ENCODE data around the gene MFF. TPM values are rescaled to one million over a fixed set of nuclear protein-coding genes. Genes with fewer than 3 reads are reported as not detected.

The MFF gene
- total RNA-seq, 1 experiment from 2014 or later: 103 TPM

DNA sequence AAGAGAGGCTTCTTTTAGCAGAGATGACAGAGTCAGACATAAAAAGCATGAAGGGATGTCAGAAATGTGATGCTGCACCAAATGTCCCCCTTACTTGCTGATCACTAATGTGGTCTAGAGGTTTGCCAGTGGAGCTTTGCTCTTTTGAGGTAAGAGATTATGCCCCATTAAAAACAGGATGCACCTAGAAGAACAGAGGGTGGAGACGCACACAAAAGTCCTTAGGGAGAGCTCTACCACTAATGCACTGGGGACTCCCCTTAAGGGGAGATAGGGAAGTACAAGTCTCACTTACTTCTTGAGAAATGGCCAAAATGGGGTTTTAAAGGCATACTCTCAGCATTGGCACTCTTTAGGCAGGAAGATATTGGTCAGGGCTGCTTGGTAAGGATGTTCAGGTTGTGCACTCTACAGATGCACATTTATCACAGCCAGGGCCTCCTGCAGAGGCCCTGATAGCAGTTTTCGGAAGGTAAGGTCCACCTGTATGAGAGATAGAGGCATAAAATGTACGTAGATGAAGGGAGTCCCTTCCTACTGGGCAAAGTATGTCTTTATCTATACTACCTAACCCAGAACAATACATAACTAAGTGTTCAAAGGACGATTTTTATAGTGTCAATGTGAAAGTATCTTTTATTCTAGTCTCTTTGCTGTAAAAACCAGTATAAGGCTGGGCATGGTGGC, 79.7 kb downstream of the MFF start:
- Histone ChIP-seq H3K4me3 (ENCODE audit: low read length) (no peak overlapping the region), H3K27ac (ENCODE audit: low read length) (no peak overlapping the region), H3K4me1 (ENCODE audit: insufficient read depth, low read length) (peaks cover 14% of the 10 kb centered on the region), H4K20me1 (ENCODE audit: low read length) (no peaks in the 10 kb centered on the region), H3K27me3 (ENCODE audit: low read length) (no peaks in the 10 kb centered on the region), H3K79me2 (ENCODE audit: low read length) (no peaks in the 10 kb centered on the region), H3K4me2 (ENCODE audit: low read length) (no peak overlapping the region), H3K9ac (ENCODE audit: low read length) (no peak overlapping the region), H3K9me3 (ENCODE audit: low read length) (no peaks in the 10 kb centered on the region), H3K36me3 (ENCODE audit: low read depth, low read length) (no peaks in the 10 kb centered on the region), H2AFZ (ENCODE audit: low read length) (no peak overlapping the region), H3F3A (ENCODE audit: low read length, unreplicated experiment) (no peaks in the 10 kb centered on the region), H3K9me2 (replicated peaks; ENCODE audit: low read length) (no peaks in the 10 kb centered on the region)
- ChIA-PET CTCF (interaction anchor here (0.5 to 0.9 kb wide), 3 partner anchors 34 to 624 kb away, joined by 3 to 4 read pairs (median 3); no protein-coding TSS in a partner anchor), POLR2A (ENCODE audit: unreplicated experiment) (no interaction called here)
- intact Hi-C loops (cut with micrococcal nuclease): loop anchor here (10.0 kb wide), 2 partner anchors 270 to 470 kb away; partner anchors contain the start of gene DAW1
- DNase-seq: peak; percentile 6
- TF ChIP-seq EZH2phosphoT487 (IDR thresholded peaks at IDR 0.05; ENCODE audit: borderline replicate concordance, low read length): no peak
- BruUV-seq (replicated peaks): no TSS peak
- no peak for ATAC-seq

GRCh38 chr2:227406177-227407031, 81.4 kb downstream of the MFF start:
- CTCF ChIA-PET: interaction anchor here (0.5 to 1.0 kb wide), 6 partner anchors 9 to 359 kb away, joined by 3 to 6 read pairs (median 4); no protein-coding TSS in a partner anchor
- TF ChIP-seq EZH2 (IDR thresholded peaks at IDR 0.05; ENCODE audit: low read length, unreplicated experiment) (no peak), EZH2phosphoT487 (IDR thresholded peaks at IDR 0.05; ENCODE audit: borderline replicate concordance, low read length) (no peak)
- TF ChIP-seq, protein P1, sequence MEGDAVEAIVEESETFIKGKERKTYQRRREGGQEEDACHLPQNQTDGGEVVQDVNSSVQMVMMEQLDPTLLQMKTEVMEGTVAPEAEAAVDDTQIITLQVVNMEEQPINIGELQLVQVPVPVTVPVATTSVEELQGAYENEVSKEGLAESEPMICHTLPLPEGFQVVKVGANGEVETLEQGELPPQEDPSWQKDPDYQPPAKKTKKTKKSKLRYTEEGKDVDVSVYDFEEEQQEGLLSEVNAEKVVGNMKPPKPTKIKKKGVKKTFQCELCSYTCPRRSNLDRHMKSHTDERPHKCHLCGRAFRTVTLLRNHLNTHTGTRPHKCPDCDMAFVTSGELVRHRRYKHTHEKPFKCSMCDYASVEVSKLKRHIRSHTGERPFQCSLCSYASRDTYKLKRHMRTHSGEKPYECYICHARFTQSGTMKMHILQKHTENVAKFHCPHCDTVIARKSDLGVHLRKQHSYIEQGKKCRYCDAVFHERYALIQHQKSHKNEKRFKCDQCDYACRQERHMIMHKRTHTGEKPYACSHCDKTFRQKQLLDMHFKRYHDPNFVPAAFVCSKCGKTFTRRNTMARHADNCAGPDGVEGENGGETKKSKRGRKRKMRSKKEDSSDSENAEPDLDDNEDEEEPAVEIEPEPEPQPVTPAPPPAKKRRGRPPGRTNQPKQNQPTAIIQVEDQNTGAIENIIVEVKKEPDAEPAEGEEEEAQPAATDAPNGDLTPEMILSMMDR (conservative IDR thresholded peaks at IDR 0.05; ENCODE audit: low read depth, low read length): peak; percentile 90
- H3K36me3 ChIP-seq (ENCODE audit: low read depth, low read length): no peaks in the 10 kb centered on the region
- H3K4me2 ChIP-seq (ENCODE audit: low read length): peak overlapping the region; percentile 59
- no peaks in the 10 kb centered on the region for H4K20me1 ChIP-seq (ENCODE audit: low read length)
- peak overlapping the region; percentile 48 for H3K27ac ChIP-seq (ENCODE audit: low read length)
- DNase-seq (peak; percentile 99), ATAC-seq (peak; percentile 91)
- no peaks in the 10 kb centered on the region for H3K9me2 ChIP-seq (replicated peaks; ENCODE audit: low read length)
- POLR2A ChIA-PET (ENCODE audit: unreplicated experiment): interaction anchor here (0.6 kb wide), 1 partner anchor 1938 kb away, joined by 4 read pairs; no protein-coding TSS in a partner anchor
- H3K9ac ChIP-seq (ENCODE audit: low read length): peak overlapping the region; percentile 30
- no peak overlapping the region for H3K4me3 ChIP-seq (ENCODE audit: low read length)
- H3K79me2 ChIP-seq (ENCODE audit: low read length): no peaks in the 10 kb centered on the region
- intact Hi-C loops (cut with micrococcal nuclease): loop anchor here (1.0 to 10.0 kb wide), 6 partner anchors 68 to 468 kb away; partner anchors contain the start of gene DAW1
- H2AFZ ChIP-seq (ENCODE audit: low read length): peak overlapping the region; percentile 54
- no peaks in the 10 kb centered on the region for H3F3A ChIP-seq (ENCODE audit: low read length, unreplicated experiment)
- BruUV-seq (replicated peaks): TSS peak; percentile 87
- no peaks in the 10 kb centered on the region for H3K9me3 ChIP-seq (ENCODE audit: low read length)
- H3K4me1 ChIP-seq (ENCODE audit: insufficient read depth, low read length): peaks cover 14% of the 10 kb centered on the region
- H3K27me3 ChIP-seq (ENCODE audit: low read length): no peaks in the 10 kb centered on the region

Other genes starting within 250 kb of the MFF start
- gene COL4A4, start 161.0 kb upstream of the MFF start, total RNA-seq (2014; rRNA removed): 0.29 and 0.55 TPM in 2 replicates
- gene COL4A3, start 160.6 kb upstream of the MFF start, total RNA-seq (2014; rRNA removed): 0.73 and 0.86 TPM in 2 replicates
- gene TM4SF20, start 54.1 kb downstream of the MFF start, total RNA-seq (2014; rRNA removed): not detected in 2 replicates
- gene SCYGR1, start 62.7 kb downstream of the MFF start, total RNA-seq (2014; rRNA removed): not detected in 2 replicates
- 44.0 and 56.3 TPM in 2 replicates for gene AGFG1, start 146.9 kb downstream of the MFF start, total RNA-seq (2014; rRNA removed)

Data from PC-3 (cell line).